ENCODE measurements around the gene MAL.

GRCh38 chr2:95042472-95043271 lies 17.2 kb downstream of the MAL start:
- TF ChIP-seq CTCF (IDR thresholded peaks at IDR 0.05; ENCODE audit: insufficient read depth, low read length) (no peak), POLR2AphosphoS5 (IDR thresholded peaks at IDR 0.05; ENCODE audit: low read depth) (no peak)

All from HL-60 (cell line).